ENCODE data around the gene CSK. TPM values are rescaled to one million over a fixed set of nuclear protein-coding genes. Genes with fewer than 3 reads are reported as not detected.

The CSK gene
- total and polyA plus RNA-seq, 2 of the 8 experiments (the other 6 are each of a cell fraction or from before 2014, with no cell fraction given) = 13.7 to 50.2 TPM

GRCh38 chr15:74794248-74794969 lies 12.5 kb downstream of the CSK start:
- no peaks in the 10 kb centered on the region for H3K23me2 ChIP-seq (ENCODE audit: low read depth, low read length)
- no peak for DNase-seq (ENCODE audit: low read depth in 1 of 2, low spot score in 2 of 2)
- H3K27me3 ChIP-seq (replicated peaks in 1 of 4; ENCODE audit: control insufficient read depth in 3 of 4, extremely low read depth in 1 of 4, insufficient read depth in 3 of 4, low read length in 3 of 4) = no peaks in the 10 kb centered on the region
- no peak overlapping the region for H3K56ac ChIP-seq (replicated peaks; ENCODE audit: insufficient read length, low read depth, low read length)
- H3K9me3 ChIP-seq (ENCODE audit: insufficient read depth in 2 of 2, low read depth in 1 of 2, low read length in 1 of 2) = no peaks in the 10 kb centered on the region
- no peak overlapping the region for H4K5ac ChIP-seq (ENCODE audit: insufficient read length, low read depth, low read length)
- H2BK20ac ChIP-seq (ENCODE audit: low read length) = no peak overlapping the region
- no peak overlapping the region for H3K18ac ChIP-seq (ENCODE audit: extremely low read depth, low read length)
- H3K14ac ChIP-seq (ENCODE audit: insufficient read length) = no peak overlapping the region
- H3K79me1 ChIP-seq (ENCODE audit: low read depth, low read length) = peaks cover 18% of the 10 kb centered on the region; the same call in 1 of the 2 replicates
- H3K27ac ChIP-seq (ENCODE audit: low read depth, low read length) = no peak overlapping the region
- no peak overlapping the region for H2AK5ac ChIP-seq (ENCODE audit: low read depth, low read length)
- CTCF ChIA-PET (ENCODE audit: partially characterized antibody) = interaction anchor here (0.8 to 53.7 kb wide), 14 partner anchors 7 to 169 kb away, joined by 3 to 1439 read pairs (median 6); partner anchors contain the start of genes CLK3 and CSK
- no peak overlapping the region for H4K91ac ChIP-seq (replicated peaks; ENCODE audit: insufficient read length, low read length)
- WGBS, 2 experiments (ENCODE audit: extremely low coverage in 1 of 2, insufficient coverage in 1 of 2, insufficient read length in 1 of 2, insufficient replicate concordance in 2 of 2, low coverage in 1 of 2, low lambda C conversion rate in 2 of 2, missing lambda C conversion rate in 1 of 2) = 91% methylated on average over 6 of the region's 9 CpGs; no CpG with 5 or more reads in 1 of the 2 experiments
- no peak overlapping the region for H3K9ac ChIP-seq (replicated peaks in 1 of 4; ENCODE audit: extremely low read depth in 1 of 4, low read depth in 3 of 4, low read length in 3 of 4)
- H3K4ac ChIP-seq (replicated peaks; ENCODE audit: insufficient read length, low read depth, low read length) = no peak overlapping the region
- POLR2A ChIA-PET (ENCODE audit: partially characterized antibody) = interaction anchor here (0.8 to 2.8 kb wide), 4 partner anchors 10 to 21 kb away, joined by 3 to 14 read pairs (median 8); partner anchors contain the start of gene CSK
- peaks cover 0 to 10% (median 3%) of the 10 kb centered on the region in 4 experiments; a peak in 6 of 7 replicates for H3K4me1 ChIP-seq (replicated peaks in 1 of 4; ENCODE audit: control insufficient read depth in 3 of 4, insufficient read depth in 4 of 4, low read length in 3 of 4)
- H2BK5ac ChIP-seq (ENCODE audit: low read depth, low read length) = no peak overlapping the region
- peaks cover 25 to 43% of the 10 kb centered on the region in 2 experiments for H4K20me1 ChIP-seq (replicated peaks in 1 of 2; ENCODE audit: control insufficient read depth in 1 of 2, insufficient read depth in 2 of 2, low read length in 2 of 2)
- no peak overlapping the region for H2BK12ac ChIP-seq (ENCODE audit: low read depth, low read length)
- H2AFZ ChIP-seq (ENCODE audit: low read length) = no peak overlapping the region
- no peak overlapping the region for H4K8ac ChIP-seq (ENCODE audit: extremely low read depth, insufficient read depth, low read length)
- no peak for FAIRE-seq
- peaks cover 0 to 7% of the 10 kb centered on the region in 2 experiments; a peak in 1 of 4 replicates for H3K79me2 ChIP-seq (ENCODE audit: control insufficient read depth in 1 of 2, insufficient read depth in 2 of 2, low read length in 2 of 2)
- no peak overlapping the region for H3K23ac ChIP-seq (ENCODE audit: insufficient read length)
- no peak overlapping the region for H3K4me3 ChIP-seq (ENCODE audit: extremely low read depth in 1 of 4, insufficient read depth in 2 of 4, low read depth in 3 of 4, low read length in 4 of 4)
- H3K4me2 ChIP-seq (ENCODE audit: insufficient read depth in 1 of 2, low read depth in 2 of 2, low read length in 2 of 2) = no peak overlapping the region
- no peaks in the 10 kb centered on the region for H3K36me3 ChIP-seq (ENCODE audit: control insufficient read depth in 2 of 4, insufficient read depth in 4 of 4, low read length in 3 of 4)
- no peak overlapping the region for H2BK120ac ChIP-seq (replicated peaks; ENCODE audit: low read depth, low read length)
- H2BK15ac ChIP-seq (ENCODE audit: low read length) = no peak overlapping the region
- TF ChIP-seq TBP (IDR thresholded peaks at IDR 0.05; ENCODE audit: low read depth, low read length) (no peak), ASH2L (IDR thresholded peaks at IDR 0.05; ENCODE audit: low read length) (no peak), NANOG (IDR thresholded peaks at IDR 0.05; ENCODE audit: insufficient read depth, low read depth, low read length, poor library complexity, severe bottlenecking) (no peak), PHF8 (conservative IDR thresholded peaks at IDR 0.05; ENCODE audit: low read depth, low read length) (no peak), CEBPB (IDR thresholded peaks at IDR 0.05; ENCODE audit: low read depth, low read length) (no peak), TAF7 (optimal IDR thresholded peaks at IDR 0.05; ENCODE audit: borderline replicate concordance, low read depth, low read length) (no peak), SP4 (IDR thresholded peaks at IDR 0.05; ENCODE audit: low read length) (no peak), FOSL1 (IDR thresholded peaks at IDR 0.05; ENCODE audit: insufficient read depth, low read depth, low read length) (no peak), RXRA (IDR thresholded peaks at IDR 0.05; ENCODE audit: insufficient read depth, low read depth, low read length) (no peak), POLR2AphosphoS5 (IDR thresholded peaks at IDR 0.05; ENCODE audit: low read depth, low read length) (no peak), SIN3A (conservative IDR thresholded peaks at IDR 0.05 in 1 of 2, IDR thresholded peaks at IDR 0.05 in 1 of 2; ENCODE audit: low read depth in 1 of 2, low read length in 2 of 2) (no peak), POU5F1 (IDR thresholded peaks at IDR 0.05; ENCODE audit: low read depth, low read length) (no peak), SP1 (IDR thresholded peaks at IDR 0.05; ENCODE audit: low read depth, low read length) (no peak)
